ENCODE data around the gene TEKTIP1.

TEKTIP1 gene

DNA sequence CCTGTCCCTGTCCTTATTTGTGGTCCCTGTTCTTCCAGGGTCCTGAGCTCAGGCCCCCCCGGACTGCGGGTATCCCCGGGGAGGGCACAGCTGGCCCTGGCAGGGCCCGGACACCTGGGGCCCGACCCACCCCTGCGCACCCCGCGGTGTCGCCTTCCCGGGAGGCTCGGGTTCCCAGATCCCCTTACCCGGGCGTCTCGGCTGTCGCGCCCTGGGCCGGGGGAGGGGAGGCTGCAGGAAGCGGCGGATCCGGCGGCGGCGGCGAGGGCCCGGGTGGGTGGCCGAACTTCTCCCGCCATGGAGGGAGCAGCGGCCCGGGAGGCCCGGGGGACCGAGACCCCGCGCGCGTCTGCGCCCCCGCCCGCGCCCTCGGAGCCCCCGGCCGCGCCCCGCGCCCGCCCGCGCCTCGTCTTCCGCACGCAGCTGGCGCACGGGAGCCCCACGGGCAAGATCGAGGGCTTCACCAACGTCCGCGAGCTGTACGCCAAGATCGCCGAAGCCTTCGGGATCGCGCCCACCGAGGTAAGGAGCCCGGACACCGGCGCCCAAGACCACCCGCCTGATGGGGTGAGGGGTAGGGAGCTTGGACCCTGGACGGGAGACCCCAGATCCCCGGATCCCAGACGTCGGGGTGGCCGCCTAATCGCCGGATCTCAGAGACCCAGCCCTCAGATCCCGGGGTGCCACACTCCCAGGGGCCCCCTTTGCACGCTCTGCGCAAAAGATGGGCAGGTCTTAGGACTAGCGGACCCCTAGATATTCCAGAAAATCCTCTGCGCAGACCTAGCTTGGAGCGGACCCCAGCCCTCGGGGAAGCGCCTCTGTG lies 46.5 kb downstream of the TEKTIP1 start, which contains the start of gene GIPC3:
Gene GIPC3, plus strand, starts transcription at position 178 of the 826 bp plus-strand sequence. Its CDS starts 120 bp downstream, at position 298.
- no peak for DNase-seq (ENCODE audit: low read depth)
- no peak for TF ChIP-seq CTCF (conservative IDR thresholded peaks at IDR 0.05; ENCODE audit: low read length)
- no peak within 1 kb of the TSS for H3K4me3 ChIP-seq (ENCODE audit: low read length)

DNA sequence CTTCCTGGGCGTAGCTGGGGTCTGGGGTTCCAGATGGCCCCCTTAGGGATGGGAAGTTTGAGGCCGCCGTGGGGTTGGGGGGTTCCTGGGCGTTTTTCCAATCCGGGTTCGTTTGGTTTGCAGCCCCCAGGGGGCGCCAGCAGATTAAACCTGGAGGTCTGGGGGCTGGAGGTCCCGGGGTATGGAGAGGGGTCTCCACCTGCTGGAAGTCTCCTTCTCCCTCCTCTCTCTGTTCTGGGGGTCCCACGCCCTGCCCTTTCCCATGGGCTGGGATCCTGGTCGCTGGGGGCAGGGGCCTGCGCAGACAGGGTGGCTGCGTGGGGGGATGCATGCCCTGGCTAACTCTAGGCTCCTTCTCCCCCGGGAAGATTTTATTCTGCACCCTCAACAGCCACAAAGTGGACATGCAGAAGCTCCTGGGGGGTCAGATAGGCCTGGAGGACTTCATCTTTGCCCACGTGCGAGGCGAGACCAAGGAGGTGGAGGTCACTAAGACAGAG lies 47.2 kb downstream of the TEKTIP1 start:
- no peak overlapping the region for H3K4me3 ChIP-seq (ENCODE audit: low read length)
- peak; percentile 38 for TF ChIP-seq CTCF (conservative IDR thresholded peaks at IDR 0.05; ENCODE audit: low read length)
- no peak for DNase-seq (ENCODE audit: low read depth)

GRCh38 chr19:3586707-3587346 lies 47.9 kb downstream of the TEKTIP1 start:
- TF ChIP-seq CTCF (conservative IDR thresholded peaks at IDR 0.05; ENCODE audit: low read length), result no peak
- no peak for DNase-seq (ENCODE audit: low read depth)
- no peak overlapping the region for H3K4me3 ChIP-seq (ENCODE audit: low read length)

DNA sequence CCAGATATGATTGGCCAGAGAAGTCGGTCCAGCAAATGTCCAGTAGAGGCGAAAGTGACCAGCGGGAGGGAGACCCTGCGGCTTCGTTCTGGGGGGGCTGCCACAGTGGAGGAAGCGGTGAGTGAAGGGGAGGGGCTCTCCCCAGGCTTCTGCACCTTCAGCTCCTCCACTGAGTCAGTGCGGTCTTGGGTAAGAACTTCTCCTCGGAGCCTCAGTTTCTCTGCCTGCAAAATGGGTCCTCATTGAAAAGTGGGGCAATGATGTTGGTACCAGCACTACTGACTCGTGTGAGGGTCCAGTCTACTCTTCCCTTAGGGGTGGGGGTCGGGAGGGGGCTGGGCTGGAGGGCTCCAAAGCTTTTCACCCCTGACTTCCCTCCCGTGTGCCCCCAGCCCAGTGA lies 50.5 kb downstream of the TEKTIP1 start:
- no peak for DNase-seq (ENCODE audit: low read depth)
- TF ChIP-seq CTCF (conservative IDR thresholded peaks at IDR 0.05; ENCODE audit: low read length), result no peak
- H3K4me3 ChIP-seq (ENCODE audit: low read length), result no peak overlapping the region

DNA sequence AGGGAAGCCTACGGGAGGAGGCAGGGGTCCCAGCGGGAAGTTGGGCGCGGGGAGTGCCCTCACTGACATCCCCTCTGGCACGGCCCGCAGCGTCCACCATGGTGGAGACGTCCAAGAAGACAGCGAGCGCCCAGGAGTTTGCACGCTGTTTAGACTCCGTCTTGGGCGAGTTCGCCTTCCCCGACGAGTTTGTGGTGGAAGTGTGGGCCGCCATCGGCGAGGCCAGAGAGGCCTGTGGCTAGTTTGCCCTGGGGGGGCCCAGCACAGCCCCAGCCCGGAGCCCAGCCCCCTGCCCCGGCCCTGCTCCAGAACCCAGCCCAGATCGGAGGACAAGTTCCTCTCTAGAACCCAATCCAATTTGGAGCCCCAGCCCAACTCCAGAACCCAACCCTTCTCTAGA lies 51.0 kb downstream of the TEKTIP1 start:
- no peak overlapping the region for H3K4me3 ChIP-seq (ENCODE audit: low read length)
- no peak for TF ChIP-seq CTCF (conservative IDR thresholded peaks at IDR 0.05; ENCODE audit: low read length)
- no peak for DNase-seq (ENCODE audit: low read depth)

DNA sequence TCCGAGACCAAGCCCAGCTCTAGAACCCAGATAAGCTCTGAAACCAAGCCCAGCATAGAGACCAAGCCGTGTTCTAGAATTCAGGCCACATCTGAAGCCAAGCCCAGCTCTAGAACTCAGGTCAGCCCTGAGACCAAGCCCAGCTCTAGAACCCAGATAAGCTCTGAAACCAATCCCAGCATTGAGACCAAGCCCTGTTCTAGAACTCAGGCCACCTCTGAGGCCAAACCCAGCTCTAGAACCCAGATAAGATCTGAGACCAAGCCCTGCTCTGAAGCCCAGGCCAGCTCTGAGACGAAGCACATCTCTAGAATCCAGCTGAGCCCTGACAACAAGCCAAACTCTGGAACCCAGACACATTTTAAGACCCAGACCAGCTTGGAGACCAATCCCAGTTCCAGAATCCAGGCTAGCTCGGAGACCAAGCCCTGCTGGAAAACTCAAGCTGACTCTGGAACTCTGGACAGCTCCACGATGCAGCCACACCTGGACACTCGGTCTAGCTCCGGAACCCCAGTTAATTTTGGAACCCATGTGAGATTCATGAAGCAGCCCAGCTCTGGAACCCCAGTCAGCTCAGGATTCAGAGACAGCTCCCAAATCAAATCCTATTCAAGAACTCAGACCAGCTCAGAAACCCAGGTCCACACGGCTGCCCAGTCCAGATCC lies 52.2 kb downstream of the TEKTIP1 start:
- no peak for TF ChIP-seq CTCF (conservative IDR thresholded peaks at IDR 0.05; ENCODE audit: low read length)
- DNase-seq (ENCODE audit: low read depth), result no peak

More for the DNA sequence above, 52.2 kb downstream of the TEKTIP1 start:
- no peak overlapping the region for H3K4me3 ChIP-seq (ENCODE audit: low read length)

Data from AG10803 (cell line).